Heart left ventricle (tissue), 13 donors: Measurements from ENCODE around the gene ACR.

Experiments used
- POLR2A ChIP-seq, 2 donors: fragments of 450-650 bp; IDR thresholded peaks; one replicate each; pipeline ENCODE4 v1.6.1; 2017; ENCODE audit warnings: antibody characterized with exemption in 2 of 2, mild to moderate bottlenecking in 2 of 2, moderate library complexity in 2 of 2
- TF ChIP-seq, protein P1 (sequence below), 12 donors: fragments of 200-600 bp; sonication (generic) in 4 of 12; IDR thresholded peaks; one replicate each; pipeline versions ENCODE4 v1.5.0 to v1.8.0; 2018 to 2022; ENCODE audit warnings: antibody characterized with exemption in 12 of 12, mild to moderate bottlenecking in 5 of 12
- donor health status: ischemic (EF 13 %, LVEDD 7.1; RV severe dilation, severe dysfunction).
- donor health status: DM: no; HTN: yes; CAD: no.
- donor health status: DM: no; HTN: no; CAD: no.
- donor health status: ischemic (EF 25% LVEDD 6.9; RV normal size, moderate dysfunction).
- donor health status: ischemic (EF 25% LVEDD 5.7; RV mildly dilated, moderate dysfunction).
- donor health status: ischemic (EF 35%, LVEDD 5.7; RV mildly dilated, moderate dysfunction).
- donor health status: nonischemic (EF 11% LVEDD 7.7; RV severe dilation, severe dysfunction).
- donor health status: DM: yes; HTN: yes; CAD: no.
- donor health status: PGD.
- donor health status: ischemic (EF 29% LVEDD 5.4; RV normal size, mild dysfunction).
- donor health status: nonischemic (EF 23%, LVEDD 6.1; RV moderate dilation, normal function).

- TF ChIP-seq, protein P1, sequence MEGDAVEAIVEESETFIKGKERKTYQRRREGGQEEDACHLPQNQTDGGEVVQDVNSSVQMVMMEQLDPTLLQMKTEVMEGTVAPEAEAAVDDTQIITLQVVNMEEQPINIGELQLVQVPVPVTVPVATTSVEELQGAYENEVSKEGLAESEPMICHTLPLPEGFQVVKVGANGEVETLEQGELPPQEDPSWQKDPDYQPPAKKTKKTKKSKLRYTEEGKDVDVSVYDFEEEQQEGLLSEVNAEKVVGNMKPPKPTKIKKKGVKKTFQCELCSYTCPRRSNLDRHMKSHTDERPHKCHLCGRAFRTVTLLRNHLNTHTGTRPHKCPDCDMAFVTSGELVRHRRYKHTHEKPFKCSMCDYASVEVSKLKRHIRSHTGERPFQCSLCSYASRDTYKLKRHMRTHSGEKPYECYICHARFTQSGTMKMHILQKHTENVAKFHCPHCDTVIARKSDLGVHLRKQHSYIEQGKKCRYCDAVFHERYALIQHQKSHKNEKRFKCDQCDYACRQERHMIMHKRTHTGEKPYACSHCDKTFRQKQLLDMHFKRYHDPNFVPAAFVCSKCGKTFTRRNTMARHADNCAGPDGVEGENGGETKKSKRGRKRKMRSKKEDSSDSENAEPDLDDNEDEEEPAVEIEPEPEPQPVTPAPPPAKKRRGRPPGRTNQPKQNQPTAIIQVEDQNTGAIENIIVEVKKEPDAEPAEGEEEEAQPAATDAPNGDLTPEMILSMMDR (IDR thresholded peaks at IDR 0.05): no peak
- TF ChIP-seq POLR2A (IDR thresholded peaks at IDR 0.05): no peak
Observed at GRCh38 chr22:50715776-50716175, 22.2 kb upstream of the ACR start.
